ENCODE measurements around the gene BAAT. TPM values are rescaled to one million over a fixed set of nuclear protein-coding genes. Genes with fewer than 3 reads are reported as not detected.
"Not testable (repeated sequence)": the region's sequence is repeated elsewhere in the genome, so short reads cannot be mapped to it uniquely, and the experiment has no call there.

Gene BAAT
- total RNA-seq: not detected

- CTCF ChIA-PET; H3K27me3 Mint-ChIP-seq; DNase-seq; H3K9me3 Mint-ChIP-seq (ENCODE audit: low read depth); H3K4me1 Mint-ChIP-seq; H3K27ac Mint-ChIP-seq; H3K4me3 Mint-ChIP-seq; ATAC-seq: not testable (repeated sequence)
- peaks cover 24% of the 10 kb centered on the region for H3K36me3 Mint-ChIP-seq
Measured at GRCh38 chr9:101384873-101385536, at the start of gene BAAT. TSS of gene BAAT (minus strand) at chr9:101385006. CDS start at chr9:101371404, 13,602 bp downstream.

GRCh38 chr9:101433229-101433628, 48.4 kb upstream of the BAAT start:
- CTCF ChIA-PET: no interaction called here

GRCh38 chr9:101432740-101433139, 47.9 kb upstream of the BAAT start:
- Mint-ChIP-seq H3K9me3 (ENCODE audit: low read depth) (no peaks in the 10 kb centered on the region), H3K4me3 (no peak overlapping the region), H3K36me3 (no peaks in the 10 kb centered on the region), H3K4me1 (no peaks in the 10 kb centered on the region), H3K27me3 (peaks cover 22% of the 10 kb centered on the region), H3K27ac (no peak overlapping the region)
- no peak for ATAC-seq
- no peak for DNase-seq
- CTCF ChIA-PET: interaction anchor here (1.2 kb wide), 1 partner anchor 16 kb away, joined by 4 read pairs; no protein-coding TSS in a partner anchor

More at GRCh38 chr9:101433229-101433628, 48.4 kb upstream of the BAAT start:
- no peak overlapping the region for H3K4me3 Mint-ChIP-seq
- H3K9me3 Mint-ChIP-seq (ENCODE audit: low read depth): no peaks in the 10 kb centered on the region
- ATAC-seq (no peak), DNase-seq (no peak)
- H3K27me3 Mint-ChIP-seq: peaks cover 22% of the 10 kb centered on the region
- no peaks in the 10 kb centered on the region for H3K4me1 Mint-ChIP-seq
- H3K27ac Mint-ChIP-seq: no peak overlapping the region
- H3K36me3 Mint-ChIP-seq: no peaks in the 10 kb centered on the region

DNA sequence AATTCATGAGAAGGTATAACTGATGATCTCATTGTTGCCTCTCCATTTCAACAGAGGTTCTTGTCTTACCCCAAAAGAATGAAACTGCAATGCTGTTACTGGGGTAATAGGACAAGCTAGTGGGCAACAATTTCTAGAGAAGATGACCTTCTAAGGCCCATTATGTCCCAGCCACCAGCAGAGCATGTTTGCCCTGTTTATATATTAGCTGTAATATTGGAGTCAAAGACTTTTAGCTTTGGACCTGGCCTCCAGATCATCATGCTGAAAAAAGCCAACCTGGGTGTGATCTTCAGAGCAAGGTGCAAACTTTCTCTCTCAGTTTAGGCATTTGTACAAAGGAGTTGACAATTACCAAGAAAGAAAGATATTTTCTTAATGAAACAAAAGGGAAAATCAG, 47.4 kb upstream of the BAAT start:
- H3K9me3 Mint-ChIP-seq (ENCODE audit: low read depth): no peaks in the 10 kb centered on the region
- H3K4me3 Mint-ChIP-seq: no peak overlapping the region
- peaks cover 18% of the 10 kb centered on the region for H3K27me3 Mint-ChIP-seq
- no peak overlapping the region for H3K27ac Mint-ChIP-seq
- DNase-seq: no peak
- CTCF ChIA-PET: interaction anchor here (1.2 kb wide), 1 partner anchor 17 kb away, joined by 4 read pairs; no protein-coding TSS in a partner anchor
- ATAC-seq: no peak
- H3K4me1 Mint-ChIP-seq: no peaks in the 10 kb centered on the region
- no peaks in the 10 kb centered on the region for H3K36me3 Mint-ChIP-seq

GRCh38 chr9:101429736-101430135, 44.9 kb upstream of the BAAT start:
- Mint-ChIP-seq H3K27ac (no peak overlapping the region), H3K9me3 (ENCODE audit: low read depth) (no peaks in the 10 kb centered on the region), H3K36me3 (no peaks in the 10 kb centered on the region), H3K4me1 (no peaks in the 10 kb centered on the region), H3K4me3 (no peak overlapping the region), H3K27me3 (peaks cover 5% of the 10 kb centered on the region)
- CTCF ChIA-PET: no interaction called here
- DNase-seq (no peak), ATAC-seq (no peak)

GRCh38 chr9:101428909-101429308, 44.1 kb upstream of the BAAT start:
- DNase-seq (no peak), ATAC-seq (no peak)
- peaks cover 5% of the 10 kb centered on the region for H3K27me3 Mint-ChIP-seq
- H3K27ac Mint-ChIP-seq: no peak overlapping the region
- no peak overlapping the region for H3K4me3 Mint-ChIP-seq
- no peaks in the 10 kb centered on the region for H3K4me1 Mint-ChIP-seq
- no peaks in the 10 kb centered on the region for H3K9me3 Mint-ChIP-seq (ENCODE audit: low read depth)
- CTCF ChIA-PET: no interaction called here
- no peaks in the 10 kb centered on the region for H3K36me3 Mint-ChIP-seq

DNA sequence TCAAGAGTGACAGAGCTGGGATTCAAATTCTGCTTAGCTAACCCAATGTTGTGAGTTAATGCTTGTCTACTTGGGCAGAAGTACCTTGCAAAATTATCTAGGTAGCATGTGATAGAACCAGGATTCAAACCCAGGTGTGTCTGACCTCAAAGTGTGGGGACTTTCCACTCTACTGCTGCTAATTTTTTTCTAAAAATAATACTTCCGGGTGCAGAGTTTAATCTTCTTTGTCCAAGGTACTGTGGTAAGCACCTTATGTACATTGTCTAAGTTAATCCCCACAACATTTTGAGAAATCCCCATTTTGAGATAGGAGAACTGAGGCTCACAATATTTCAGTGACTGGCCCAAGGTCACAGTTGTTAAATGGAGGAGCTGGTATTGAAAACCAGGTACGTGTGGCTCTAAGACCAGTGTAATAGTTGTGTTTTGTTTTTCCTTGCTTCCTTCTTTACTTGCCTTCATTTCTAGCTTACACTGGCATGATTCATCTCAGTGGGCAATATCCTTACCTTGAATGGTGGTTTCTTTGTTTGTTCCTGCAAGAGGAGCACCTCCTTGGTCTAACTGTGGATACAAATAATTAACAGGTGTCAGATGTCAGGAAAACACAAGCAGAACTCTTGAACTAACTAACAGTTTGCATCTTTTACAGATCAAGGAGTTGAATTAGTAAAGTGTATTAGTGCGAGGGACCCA, 43.3 kb upstream of the BAAT start:
- H3K27me3 Mint-ChIP-seq: peaks cover 5% of the 10 kb centered on the region
- no peak for DNase-seq
- no peaks in the 10 kb centered on the region for H3K36me3 Mint-ChIP-seq

DNA sequence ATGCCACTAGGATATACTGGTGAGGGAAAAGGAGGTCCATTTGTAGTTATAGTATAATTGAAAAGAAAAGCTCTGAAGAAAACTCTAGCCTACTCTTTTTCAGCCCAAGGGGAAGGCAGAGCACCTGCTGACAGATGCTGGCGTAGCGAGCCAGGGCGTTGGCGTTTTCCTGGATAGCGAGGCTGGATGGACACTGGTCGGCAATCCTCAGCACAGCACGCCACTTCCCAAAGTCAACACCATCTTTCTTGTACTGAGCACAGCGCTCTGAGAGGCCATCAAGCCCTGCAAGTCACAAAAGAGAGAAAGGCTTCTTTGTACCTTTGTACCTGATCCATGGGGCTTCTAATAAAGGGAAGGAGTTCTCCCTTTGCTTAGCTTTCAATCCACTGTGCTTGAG, 42.6 kb upstream of the BAAT start:
- DNase-seq: no peak
- H3K27ac Mint-ChIP-seq: no peak overlapping the region
- no peaks in the 10 kb centered on the region for H3K36me3 Mint-ChIP-seq
- no peak overlapping the region for H3K4me3 Mint-ChIP-seq
- peaks cover 5% of the 10 kb centered on the region for H3K27me3 Mint-ChIP-seq
- CTCF ChIA-PET: no interaction called here
- ATAC-seq: no peak
- H3K4me1 Mint-ChIP-seq: no peaks in the 10 kb centered on the region
- no peaks in the 10 kb centered on the region for H3K9me3 Mint-ChIP-seq (ENCODE audit: low read depth)

More for the DNA sequence above, 43.3 kb upstream of the BAAT start:
- no peak for ATAC-seq
- H3K4me1 Mint-ChIP-seq: no peaks in the 10 kb centered on the region
- H3K4me3 Mint-ChIP-seq: no peak overlapping the region
- CTCF ChIA-PET: no interaction called here
- H3K9me3 Mint-ChIP-seq (ENCODE audit: low read depth): no peaks in the 10 kb centered on the region
- no peak overlapping the region for H3K27ac Mint-ChIP-seq

DNA sequence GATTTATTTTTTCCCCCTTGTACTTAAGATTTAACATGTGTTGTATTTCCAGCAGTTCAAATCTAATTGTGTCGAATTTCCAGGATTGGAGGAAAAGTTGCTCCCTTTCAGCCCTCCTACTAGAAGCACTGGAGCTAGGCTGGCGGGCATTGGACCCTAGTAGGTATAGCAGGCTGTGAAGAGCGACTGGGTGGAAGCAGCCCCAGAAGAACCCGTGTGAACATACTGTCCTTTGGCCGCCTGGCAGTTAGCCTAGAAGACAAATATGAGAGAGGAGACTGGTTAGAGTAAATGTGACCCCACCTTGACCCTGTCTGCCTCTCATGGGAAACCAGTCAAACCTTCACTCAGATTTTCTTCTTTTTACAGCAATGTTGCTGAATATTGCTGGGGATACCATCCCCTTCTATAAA, 36.9 kb upstream of the BAAT start:
- Mint-ChIP-seq H3K27me3 (peaks cover 3% of the 10 kb centered on the region), H3K4me1 (no peaks in the 10 kb centered on the region), H3K36me3 (peaks cover 2% of the 10 kb centered on the region), H3K4me3 (no peak overlapping the region), H3K27ac (no peak overlapping the region), H3K9me3 (ENCODE audit: low read depth) (peaks cover 4% of the 10 kb centered on the region)
- ATAC-seq (no peak), DNase-seq (no peak)
- CTCF ChIA-PET: no interaction called here

DNA sequence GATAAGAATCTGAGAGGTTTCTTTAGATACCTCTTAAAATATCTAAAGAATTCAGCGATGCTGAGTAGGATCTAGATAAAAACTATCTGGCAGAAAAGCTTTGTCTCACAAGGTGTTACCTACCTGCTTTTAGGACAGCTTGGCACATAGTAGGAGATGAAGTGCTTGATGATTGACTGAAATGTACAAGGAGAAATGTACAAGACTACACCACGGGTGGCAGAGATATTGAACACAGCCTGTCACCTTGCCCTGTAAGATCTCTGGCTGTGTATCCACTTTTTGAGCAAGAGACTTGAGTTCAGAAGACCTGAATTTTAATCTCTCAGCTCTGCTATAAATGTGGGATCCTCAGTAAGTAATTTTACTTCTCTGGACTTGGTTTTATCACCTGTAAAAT, 35.1 kb upstream of the BAAT start:
- Mint-ChIP-seq H3K4me1 (no peaks in the 10 kb centered on the region), H3K27me3 (no peaks in the 10 kb centered on the region), H3K27ac (no peak overlapping the region), H3K4me3 (no peak overlapping the region), H3K36me3 (peaks cover 4% of the 10 kb centered on the region), H3K9me3 (ENCODE audit: low read depth) (peaks cover 9% of the 10 kb centered on the region)
- CTCF ChIA-PET: no interaction called here
- DNase-seq (no peak), ATAC-seq (no peak)

DNA sequence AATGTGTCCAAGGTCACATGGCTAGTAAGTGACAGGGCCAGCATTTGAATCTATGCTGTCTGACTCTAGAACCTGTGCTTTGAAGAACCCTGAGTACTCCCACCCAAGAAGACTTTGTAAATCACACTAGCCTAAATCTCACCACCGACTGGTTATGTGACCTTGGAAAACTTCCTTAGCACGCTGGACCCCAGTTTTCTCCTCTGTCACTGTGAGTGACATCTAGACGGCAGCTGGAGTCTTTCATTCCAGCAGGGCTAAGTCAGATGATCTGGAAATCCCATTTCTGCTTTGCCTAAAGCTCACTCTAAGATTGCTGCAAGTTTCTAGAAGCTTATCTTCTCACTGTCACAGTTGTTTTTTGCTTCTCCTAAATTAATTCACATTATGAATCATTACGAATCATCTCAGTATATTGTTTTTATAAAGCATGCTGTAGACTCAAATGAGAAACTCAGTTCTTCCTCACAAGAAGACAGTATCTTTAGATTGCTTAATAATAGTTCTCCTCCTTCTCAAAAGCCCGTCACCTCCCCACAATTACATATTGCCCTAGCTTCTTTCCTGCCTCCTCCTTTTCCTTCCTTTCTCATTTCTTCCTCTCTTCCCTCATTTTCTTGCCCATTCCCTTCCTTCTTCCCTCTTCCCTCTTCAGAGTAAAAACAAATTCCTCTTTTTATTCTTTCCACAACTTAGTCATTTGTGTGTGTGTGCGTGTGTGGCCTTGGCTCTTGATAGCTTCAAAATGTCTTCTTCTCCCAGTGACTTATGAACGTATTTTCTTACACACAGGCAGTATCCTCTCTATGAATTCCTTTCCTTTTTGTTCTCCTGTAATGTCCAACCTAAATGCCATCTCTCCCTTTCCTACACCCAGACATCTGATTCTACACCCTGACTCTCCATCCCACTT, 34.0 kb upstream of the BAAT start:
- Mint-ChIP-seq H3K4me3 (no peak overlapping the region), H3K9me3 (ENCODE audit: low read depth) (peaks cover 14% of the 10 kb centered on the region)
- CTCF ChIA-PET: no interaction called here

GRCh38 chr9:101417977-101418376, 33.2 kb upstream of the BAAT start:
- no peak for DNase-seq
- Mint-ChIP-seq H3K36me3 (peaks cover 11% of the 10 kb centered on the region), H3K27me3 (no peaks in the 10 kb centered on the region), H3K4me1 (no peaks in the 10 kb centered on the region), H3K27ac (no peak overlapping the region), H3K9me3 (ENCODE audit: low read depth) (peaks cover 21% of the 10 kb centered on the region), H3K4me3 (no peak overlapping the region)
- CTCF ChIA-PET: no interaction called here
- ATAC-seq: no peak

More for the DNA sequence above, 34.0 kb upstream of the BAAT start:
- Mint-ChIP-seq H3K27me3 (no peaks in the 10 kb centered on the region), H3K36me3 (peaks cover 8% of the 10 kb centered on the region), H3K27ac (no peak overlapping the region), H3K4me1 (no peaks in the 10 kb centered on the region)
- DNase-seq: no peak
- ATAC-seq: no peak

DNA sequence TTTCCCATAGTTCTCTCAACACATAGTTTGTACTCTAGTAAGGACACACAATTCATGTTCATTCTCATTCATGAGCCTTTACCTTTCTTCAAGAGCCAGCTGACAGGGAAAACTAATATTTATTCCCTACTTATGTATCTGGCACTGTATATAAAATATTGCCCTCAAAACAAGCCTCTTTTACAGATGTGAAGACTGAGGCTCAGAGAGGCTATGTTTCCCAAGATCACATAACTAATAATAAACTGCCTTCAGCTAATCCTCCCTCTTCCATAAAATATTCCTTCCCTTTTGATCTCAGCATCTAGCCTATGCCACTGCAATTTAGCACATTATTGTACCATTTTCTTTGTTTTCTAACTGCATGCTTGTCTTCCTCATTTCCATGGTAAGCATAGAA, 32.6 kb upstream of the BAAT start:
- Mint-ChIP-seq H3K27me3 (no peaks in the 10 kb centered on the region), H3K4me1 (no peaks in the 10 kb centered on the region), H3K27ac (no peak overlapping the region), H3K36me3 (peaks cover 16% of the 10 kb centered on the region), H3K9me3 (ENCODE audit: low read depth) (peaks cover 24% of the 10 kb centered on the region), H3K4me3 (no peak overlapping the region)
- CTCF ChIA-PET: no interaction called here
- DNase-seq (no peak), ATAC-seq (no peak)

Measured in activated CD8-positive, alpha-beta memory T cell treated with anti-CD3 and anti-CD28 coated beads, Interleukin-2, amount 10 ng/mL, durations not matched to agents 7 days and 5 days (primary cell).